Hepatocyte (in vitro differentiated cells): ENCODE results near the gene BRD3OS. TPM values are rescaled to one million over a fixed set of nuclear protein-coding genes. Genes with fewer than 3 reads are reported as not detected.

ENCODE experiments used
- DNase-seq: peaks from one replicate; pipeline ENCODE4 v3.0.0-alpha.2; 2016; ENCODE audit warnings: low spot score
- H2AFZ ChIP-seq: fragments of 200-600 bp; sonication (generic); 2 replicates; pipeline ENCODE4 v1.6.0; 2016; ENCODE audit warnings: antibody characterized with exemption, mild to moderate bottlenecking
- H3K27ac ChIP-seq: fragments of 200-600 bp; sonication (generic); 2 replicates; pipeline ENCODE4 v1.5.1; 2016; ENCODE audit warnings: mild to moderate bottlenecking
- H3K27me3 ChIP-seq: fragments of 200-600 bp; sonication (generic); 2 replicates; pipeline ENCODE4 v1.6.1; 2016
- H3K36me3 ChIP-seq: fragments of 200-600 bp; sonication (generic); replicated peaks from 2 replicates; pipeline ENCODE4 v1.5.1; 2016; ENCODE audit warnings: low read depth; ENCODE audit not compliant: insufficient read depth
- H3K4me1 ChIP-seq: fragments of 200-600 bp; sonication (generic); 2 replicates; pipeline ENCODE4 v1.5.1; 2016; ENCODE audit warnings: mild to moderate bottlenecking, moderate library complexity; ENCODE audit not compliant: insufficient read depth
- H3K4me2 ChIP-seq: fragments of 200-600 bp; sonication (generic); 2 replicates; pipeline ENCODE4 v1.6.0; 2016
- H3K4me3 ChIP-seq: fragments of 200-600 bp; sonication (generic); 2 replicates; pipeline ENCODE4 v1.5.1; 2016; ENCODE audit warnings: mild to moderate bottlenecking
- H3K79me2 ChIP-seq: fragments of 200-600 bp; sonication (generic); 2 replicates; pipeline ENCODE4 v1.6.0; 2017; ENCODE audit warnings: mild to moderate bottlenecking
- H3K9me2 ChIP-seq: fragments of 200-600 bp; sonication (generic); replicated peaks from 2 replicates; pipeline ENCODE4 v1.6.0; 2017; ENCODE audit warnings: mild to moderate bottlenecking; ENCODE audit not compliant: insufficient read depth
- H3K9me3 ChIP-seq: fragments of 200-600 bp; sonication (generic); 2 replicates; pipeline ENCODE4 v1.5.1; 2016; ENCODE audit warnings: low read depth, mild to moderate bottlenecking
- H4K20me1 ChIP-seq: fragments of 200-600 bp; sonication (generic); 2 replicates; pipeline ENCODE4 v1.6.0; 2016; ENCODE audit warnings: mild to moderate bottlenecking; ENCODE audit not compliant: insufficient read depth, poor library complexity, severe bottlenecking
- CTCF ChIP-seq: fragments of 200-600 bp; sonication (generic); IDR thresholded peaks from 2 replicates; pipeline ENCODE4 v1.5.1; 2016; ENCODE audit warnings: antibody characterized with exemption, mild to moderate bottlenecking; ENCODE audit not compliant: poor library complexity
- EZH2 ChIP-seq: fragments of 200-600 bp; sonication (generic); IDR thresholded peaks from 2 replicates; pipeline ENCODE4 v1.6.1; 2016; ENCODE audit warnings: antibody characterized with exemption, mild to moderate bottlenecking, borderline replicate concordance
- EZH2phosphoT487 ChIP-seq: fragments of 200-600 bp; sonication (generic); IDR thresholded peaks from one replicate; pipeline ENCODE4 v1.6.1; 2018; ENCODE audit warnings: antibody characterized with exemption, mild to moderate bottlenecking, low read depth, moderate library complexity; ENCODE audit not compliant: unreplicated experiment, severe bottlenecking
- WGBS: methylation state at CpG from one replicate; pipeline ENCODE4 v1.1.6; 2016; ENCODE audit warnings: low lambda C conversion rate; ENCODE audit errors: missing lambda C conversion rate; 5-methylcytosine and 5-hydroxymethylcytosine counted together
- polyA plus RNA-seq: library from polyadenylated mRNA; unstranded; fragments of >200 nt; fragmentation: Nextera tagmentation; extraction: Ambion mirVana; gene quantifications from 2 replicates; pipeline ENCODE4 v1.2.1, GENCODE V29; 2016
- total RNA-seq: library from RNA; depleted of rRNA; stranded (reverse); fragments of >200 nt; gene quantifications from 2 replicates; pipeline ENCODE4 v1.2.3, GENCODE V29; 2014

BRD3OS gene
- total and polyA plus RNA-seq, 2 experiments from 2014 or later = 13.4 to 14.9 TPM

GRCh38 chr9:134010310-134011173, 14.7 kb upstream of the BRD3OS start:
- H3K4me2 ChIP-seq = no peak overlapping the region
- H3K27me3 ChIP-seq = no peaks in the 10 kb centered on the region
- H3K36me3 ChIP-seq = no peaks in the 10 kb centered on the region
- no peaks in the 10 kb centered on the region for H3K4me1 ChIP-seq
- no peaks in the 10 kb centered on the region for H3K9me2 ChIP-seq
- H3K4me3 ChIP-seq = no peak overlapping the region
- H3K9me3 ChIP-seq = no peaks in the 10 kb centered on the region
- 88% methylated on average over 20 of the region's 20 CpGs for WGBS
- H3K27ac ChIP-seq = no peak overlapping the region
- no peaks in the 10 kb centered on the region for H3K79me2 ChIP-seq
- H2AFZ ChIP-seq = no peak overlapping the region
- TF ChIP-seq CTCF = no peak
- TF ChIP-seq EZH2phosphoT487 = no peak
- no peak for TF ChIP-seq EZH2
- H4K20me1 ChIP-seq = no peaks in the 10 kb centered on the region
- DNase-seq = no peak

- H3K4me1 ChIP-seq = no peaks in the 10 kb centered on the region
- H2AFZ ChIP-seq = no peak overlapping the region
- no peak overlapping the region for H3K4me3 ChIP-seq
- DNase-seq = no peak
- no peaks in the 10 kb centered on the region for H3K9me2 ChIP-seq
- H3K36me3 ChIP-seq = no peaks in the 10 kb centered on the region
- no peak overlapping the region for H3K4me2 ChIP-seq
- 97% methylated on average over 6 of the region's 6 CpGs for WGBS
- no peaks in the 10 kb centered on the region for H3K27me3 ChIP-seq
- no peaks in the 10 kb centered on the region for H4K20me1 ChIP-seq
- no peak overlapping the region for H3K27ac ChIP-seq
- H3K9me3 ChIP-seq = no peaks in the 10 kb centered on the region
- TF ChIP-seq EZH2phosphoT487 (no peak), EZH2 (no peak)
- H3K79me2 ChIP-seq = no peaks in the 10 kb centered on the region
These were observed 13.9 kb upstream of the BRD3OS start for GRCh38 chr9:134011401-134011800.

- no peak overlapping the region for H3K4me3 ChIP-seq
- no peak for TF ChIP-seq EZH2
- TF ChIP-seq CTCF = no peak
- TF ChIP-seq EZH2phosphoT487 = no peak
- H3K4me2 ChIP-seq = no peak overlapping the region
- H3K36me3 ChIP-seq = no peaks in the 10 kb centered on the region
- no peak overlapping the region for H3K27ac ChIP-seq
- DNase-seq = no peak
- H3K9me2 ChIP-seq = no peaks in the 10 kb centered on the region
- WGBS = 91% methylated on average over 2 of the region's 2 CpGs
- no peaks in the 10 kb centered on the region for H3K79me2 ChIP-seq
- H4K20me1 ChIP-seq = no peaks in the 10 kb centered on the region
- H3K27me3 ChIP-seq = no peaks in the 10 kb centered on the region
- no peak overlapping the region for H2AFZ ChIP-seq
- H3K4me1 ChIP-seq = no peaks in the 10 kb centered on the region
- no peaks in the 10 kb centered on the region for H3K9me3 ChIP-seq
These were observed 10.3 kb upstream of the BRD3OS start for GRCh38 chr9:134014946-134015345.

GRCh38 chr9:134024214-134024792, 978 bp upstream of the BRD3OS start:
- Histone ChIP-seq H2AFZ (peak overlapping the region; percentile 42), H3K27me3 (no peaks in the 10 kb centered on the region), H3K4me1 (peaks cover 6% of the 10 kb centered on the region), H3K79me2 (no peaks in the 10 kb centered on the region), H3K9me3 (no peaks in the 10 kb centered on the region), H3K4me2 (peak overlapping the region; percentile 72), H3K9me2 (no peaks in the 10 kb centered on the region), H3K4me3 (no peak overlapping the region), H4K20me1 (no peaks in the 10 kb centered on the region), H3K36me3 (no peaks in the 10 kb centered on the region), H3K27ac (peak overlapping the region; percentile 7)
- WGBS = 92% methylated on average over 4 of the region's 4 CpGs
- TF ChIP-seq EZH2 (no peak), EZH2phosphoT487 (no peak), CTCF (no peak)
- no peak for DNase-seq
